GM21723 (cell line): ENCODE data around the gene PACSIN2.
"Not testable (repeated sequence)": the region's sequence is repeated elsewhere in the genome, so short reads cannot be mapped to it uniquely, and the experiment has no call there.

Source experiments
- ATAC-seq: cut with Tn5 transposase; IDR thresholded peaks from one replicate; pipeline ENCODE4 v1.9.1; 2021; ENCODE audit warnings: mild to moderate bottlenecking, moderate library complexity; ENCODE audit not compliant: unreplicated experiment

The PACSIN2 gene

DNA sequence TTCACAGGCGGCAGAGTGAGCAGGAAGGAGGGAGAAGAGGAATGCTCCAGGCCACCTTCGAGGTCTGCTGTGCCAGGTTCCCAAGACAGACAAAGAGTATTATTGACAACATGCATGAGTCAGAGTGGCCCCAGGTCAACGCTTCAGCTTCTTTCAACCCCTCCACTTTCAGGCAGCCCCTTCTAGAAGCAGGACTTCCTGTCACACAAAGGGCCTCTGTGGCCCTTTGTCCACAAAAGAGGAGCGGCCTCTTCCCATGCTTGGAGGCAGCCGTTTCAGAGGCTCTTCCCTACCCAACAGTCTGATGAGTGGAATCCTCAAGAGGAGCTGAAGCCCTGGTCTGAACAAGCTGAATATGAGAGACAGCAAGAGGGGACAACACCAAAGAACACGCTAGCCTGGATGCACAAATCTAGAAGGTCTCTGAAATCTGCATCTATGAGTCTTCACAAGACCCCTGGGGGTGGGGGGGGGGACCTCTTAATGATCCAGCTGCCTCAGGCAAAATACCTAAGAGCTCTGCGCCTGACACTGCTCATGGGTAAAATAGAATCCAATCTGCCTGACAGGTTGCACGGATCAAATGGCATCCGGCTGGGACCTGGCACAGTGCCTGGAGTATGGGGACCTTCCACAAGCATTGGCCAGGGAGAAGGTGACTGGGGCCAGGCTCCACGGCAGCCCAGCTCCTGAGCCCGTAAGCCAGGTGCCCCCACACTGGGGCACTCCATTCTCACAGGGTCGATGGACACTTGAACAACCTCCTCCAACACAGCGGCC, 67.5 kb downstream of the PACSIN2 start:
- ATAC-seq = no peak

DNA sequence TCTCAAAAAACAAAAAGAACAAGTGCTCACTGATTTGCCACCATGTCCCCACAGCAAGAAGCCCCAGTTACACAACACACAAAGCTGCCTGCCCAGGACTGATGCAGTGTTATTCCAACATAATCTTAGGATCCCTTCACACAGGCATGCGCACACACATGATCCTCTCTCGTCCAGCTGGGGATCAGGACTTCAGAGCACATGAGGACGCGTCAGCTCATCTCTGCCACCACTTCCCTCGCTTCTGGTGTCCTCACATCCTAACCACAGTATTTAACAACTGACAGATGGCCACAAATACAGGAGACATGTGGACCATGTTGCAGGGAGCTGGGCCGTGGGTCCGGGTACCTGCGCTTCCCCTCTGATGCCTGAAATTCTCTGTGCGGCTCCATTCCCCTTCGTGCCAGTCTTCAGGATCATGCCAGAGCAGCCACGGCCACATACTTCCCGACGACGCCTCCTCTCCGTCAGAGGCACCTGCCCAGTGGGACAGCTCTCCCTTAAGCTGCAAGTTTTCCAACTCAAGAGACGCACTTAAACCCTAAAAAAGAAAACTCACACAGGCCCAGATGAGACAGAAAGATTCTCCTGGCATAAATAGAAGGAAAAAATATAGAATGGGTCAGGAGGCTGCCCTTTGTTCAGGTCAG, 68.3 kb downstream of the PACSIN2 start:
- ATAC-seq = no peak

DNA sequence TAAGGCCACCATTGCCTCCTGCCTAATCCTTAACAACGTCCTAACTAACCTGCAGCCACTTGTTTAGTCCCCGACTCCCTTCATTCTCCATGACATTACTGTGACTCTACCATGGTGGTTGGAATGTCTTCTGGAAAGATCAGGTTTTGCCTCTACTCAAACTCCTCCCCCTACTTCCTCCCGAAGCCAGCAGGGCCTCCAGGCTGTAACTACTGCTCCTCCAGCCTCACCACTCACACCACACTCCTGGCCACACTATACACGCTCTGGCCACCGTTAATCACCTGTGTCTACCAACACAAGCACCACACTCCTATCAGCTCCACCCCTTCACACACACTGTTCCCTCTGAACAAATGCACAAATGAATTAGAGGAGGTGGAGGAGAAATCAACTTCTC, 69.2 kb downstream of the PACSIN2 start:
- no peak for ATAC-seq

DNA sequence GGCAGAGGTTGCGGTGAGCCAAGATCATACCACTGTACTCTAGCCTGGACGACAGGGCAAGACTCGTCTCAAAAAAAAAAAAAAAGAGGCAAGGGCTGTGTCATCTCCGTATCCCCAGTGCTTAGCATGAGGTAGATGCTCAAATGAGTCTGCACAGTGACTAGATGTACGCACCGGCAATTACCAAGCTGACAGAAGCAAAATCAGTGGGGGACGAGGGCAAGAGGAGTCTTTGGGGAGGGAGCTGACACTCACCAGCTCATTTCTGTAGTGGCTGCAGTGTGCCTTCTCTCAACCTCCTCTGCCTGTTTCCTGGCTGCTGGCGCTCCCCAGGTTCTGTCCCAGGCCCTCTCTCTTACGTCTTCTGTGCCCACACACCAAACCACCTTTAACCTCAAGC, 69.9 kb downstream of the PACSIN2 start:
- ATAC-seq = no peak

DNA sequence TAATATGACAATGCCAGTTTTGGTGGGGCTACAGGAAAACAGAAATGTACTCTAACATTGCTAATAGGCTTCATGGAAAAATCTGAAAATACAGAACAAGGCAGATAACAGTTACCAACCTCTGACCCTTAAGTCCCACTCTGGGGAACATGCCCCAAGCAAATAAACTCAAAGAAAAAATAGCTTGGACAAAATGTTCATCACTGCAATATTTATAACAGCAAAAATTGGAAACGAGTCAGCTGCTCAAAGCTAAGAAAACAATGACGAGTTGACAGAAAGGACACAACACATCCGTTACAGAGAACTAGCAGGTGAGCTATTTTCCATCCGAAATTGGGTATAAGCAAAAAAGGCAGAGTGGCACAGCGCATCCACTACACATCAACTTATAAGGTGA, 70.5 kb downstream of the PACSIN2 start:
- ATAC-seq = no peak

DNA sequence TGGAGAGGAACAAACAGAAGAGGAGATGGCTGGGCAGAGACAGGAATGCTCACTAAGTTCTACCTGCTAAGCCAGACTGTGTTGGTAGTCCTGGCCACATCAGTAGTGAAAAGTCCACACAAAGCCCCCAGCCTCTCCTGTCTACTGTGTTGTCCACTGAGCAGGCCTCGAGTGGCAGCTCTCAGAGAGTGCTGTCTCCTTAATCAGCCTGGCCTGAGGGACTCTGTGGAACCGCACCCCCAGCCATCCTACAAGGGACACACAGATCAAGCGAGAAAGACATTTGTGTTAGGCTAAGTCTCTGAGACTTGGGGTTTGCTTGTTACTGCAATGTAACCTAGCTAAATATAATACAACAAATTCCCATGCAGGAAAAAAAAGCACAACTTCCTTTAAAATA, 71.0 kb downstream of the PACSIN2 start:
- no peak for ATAC-seq

DNA sequence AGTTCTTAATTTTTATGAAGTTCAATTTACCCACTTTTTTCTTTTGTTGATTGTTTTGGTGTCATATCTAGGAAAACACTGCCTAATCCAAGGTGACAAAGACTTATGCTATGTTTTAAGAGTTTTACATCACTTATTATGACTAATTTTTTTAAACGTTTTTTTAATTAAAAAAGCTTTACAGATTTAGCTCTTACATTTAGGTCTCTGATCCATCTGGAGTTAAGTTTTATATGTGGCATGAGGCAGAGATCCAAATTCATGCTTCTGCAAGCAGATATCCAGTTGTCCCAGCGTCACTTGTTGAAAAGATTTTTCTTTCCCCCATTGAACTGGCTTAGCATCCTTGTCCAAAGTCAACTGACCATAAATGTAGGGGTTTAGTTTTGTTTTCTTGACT, 72.6 kb downstream of the PACSIN2 start:
- ATAC-seq = no peak

DNA sequence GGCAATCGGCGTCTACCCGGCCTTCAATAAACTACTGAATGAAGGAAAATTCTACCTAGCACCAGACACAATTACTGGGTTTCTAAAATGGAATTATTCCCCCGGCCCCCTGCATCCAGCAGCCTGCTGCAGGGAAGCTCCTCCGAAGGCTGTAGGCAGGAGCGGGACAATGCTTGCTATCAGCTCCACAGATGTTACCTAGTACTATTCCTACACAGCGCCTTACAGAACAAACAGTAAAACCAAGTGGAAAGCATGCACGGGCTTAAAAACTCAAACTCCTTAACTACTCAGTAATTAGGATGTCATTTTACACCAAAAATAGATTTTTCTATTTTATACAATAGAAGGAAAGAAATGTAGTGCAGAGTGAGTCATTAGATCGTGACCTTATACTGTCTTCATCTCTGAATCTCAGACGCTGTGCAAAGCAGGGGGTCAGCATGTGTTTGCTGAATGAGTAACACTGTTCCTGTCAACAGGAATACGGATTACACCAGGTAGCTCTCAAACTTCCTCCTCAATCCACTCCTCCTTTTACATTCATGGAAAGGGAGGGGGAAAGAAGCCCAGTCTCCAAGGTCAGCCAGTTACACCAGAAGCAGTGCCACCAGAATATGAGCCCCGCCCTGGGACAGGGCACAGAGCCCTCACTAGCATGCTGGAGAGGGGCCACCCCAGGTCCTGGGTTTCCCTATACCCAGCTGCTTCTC, 74.9 kb downstream of the PACSIN2 start:
- no peak for ATAC-seq

DNA sequence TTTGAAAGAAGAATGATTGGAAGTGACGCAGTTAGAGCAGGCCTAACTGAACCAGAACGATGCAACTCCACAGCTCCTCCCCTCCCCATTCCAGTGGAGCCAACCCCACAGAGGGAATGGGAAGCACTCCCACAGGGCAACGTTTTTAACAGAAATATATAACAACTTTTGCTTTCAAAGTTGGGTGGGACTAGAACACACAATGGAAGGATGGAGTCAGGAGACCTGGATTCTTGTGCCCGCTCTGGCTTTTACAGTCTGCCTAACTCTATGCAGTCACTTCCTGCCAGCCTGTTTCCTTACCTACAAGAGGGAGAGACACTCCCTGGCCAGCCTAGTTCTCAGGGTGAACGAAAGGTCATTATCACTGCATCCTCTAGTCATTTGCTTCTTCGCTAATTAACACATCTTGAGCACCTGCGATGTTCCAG, 75.5 kb downstream of the PACSIN2 start:
- no peak for ATAC-seq

DNA sequence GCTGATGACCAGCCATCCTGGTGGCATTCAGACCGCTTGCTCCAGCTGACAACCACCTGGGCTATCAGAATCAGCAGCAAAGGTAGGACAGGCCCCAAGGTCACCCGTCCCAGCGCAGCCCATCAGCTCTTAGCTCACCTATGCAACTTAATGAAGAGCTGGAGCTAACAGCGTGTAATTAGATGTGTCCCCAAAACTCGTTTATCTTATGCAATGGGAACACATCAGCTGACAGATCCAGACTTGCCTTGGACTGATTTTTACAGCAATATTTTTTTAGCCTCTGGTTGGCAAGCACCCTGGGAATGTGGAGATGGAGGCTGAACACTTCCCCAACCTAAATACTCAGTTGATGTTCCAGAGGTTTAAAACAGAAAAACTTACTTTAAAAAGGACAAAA, 76.0 kb downstream of the PACSIN2 start:
- ATAC-seq = no peak

DNA sequence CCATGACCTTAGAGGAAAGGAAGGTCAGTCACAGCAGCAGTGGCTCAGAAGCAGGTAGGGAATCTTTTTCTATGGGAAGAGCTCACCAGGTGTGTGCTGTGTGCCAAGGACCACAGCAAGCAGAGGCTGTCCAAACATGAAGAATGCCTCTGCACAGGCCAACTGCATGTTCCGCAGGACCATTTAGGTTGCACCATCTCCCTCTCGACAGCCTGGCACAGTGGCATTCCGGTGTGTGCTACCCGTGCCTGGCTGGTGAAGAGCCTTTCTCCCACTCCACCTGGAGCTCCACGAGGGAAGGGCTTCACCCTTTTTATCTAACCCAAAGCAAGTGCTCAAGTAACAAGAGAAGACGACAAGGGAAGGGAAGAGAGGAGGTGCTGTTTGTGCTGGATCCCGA, 76.5 kb downstream of the PACSIN2 start:
- no peak for ATAC-seq

DNA sequence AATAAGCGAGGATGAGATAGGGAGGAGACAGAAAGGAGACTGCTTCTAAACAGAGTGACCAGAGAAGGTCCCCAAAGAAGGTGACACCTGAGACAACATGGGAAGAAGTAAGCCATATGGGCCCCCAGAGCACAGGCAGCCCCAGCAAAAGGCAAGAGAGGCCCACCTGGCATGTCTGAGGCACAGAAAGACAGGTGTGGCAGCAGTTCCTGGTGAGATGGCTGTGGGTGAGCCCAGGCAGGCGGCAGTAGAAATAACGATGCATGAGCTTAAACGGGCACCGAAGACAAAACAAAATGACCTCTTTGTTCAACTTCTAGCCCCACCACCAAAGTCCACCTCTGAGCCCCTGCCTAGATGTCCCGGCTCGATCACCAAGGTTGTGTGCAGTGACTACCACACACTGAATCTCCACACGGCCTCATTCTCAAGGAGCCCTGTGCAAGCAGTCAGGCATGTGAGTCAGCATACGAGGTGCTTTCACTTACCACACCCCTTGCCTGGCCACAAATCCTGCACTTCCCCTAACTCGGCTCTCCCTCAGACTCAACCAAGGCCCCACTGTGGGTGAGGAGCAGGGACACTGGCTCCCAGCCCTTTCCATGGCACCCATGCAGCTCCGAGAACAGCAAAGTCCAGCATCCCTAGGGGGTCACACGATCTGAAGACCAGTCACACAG, 77.6 kb downstream of the PACSIN2 start:
- peak; percentile 55 for ATAC-seq

DNA sequence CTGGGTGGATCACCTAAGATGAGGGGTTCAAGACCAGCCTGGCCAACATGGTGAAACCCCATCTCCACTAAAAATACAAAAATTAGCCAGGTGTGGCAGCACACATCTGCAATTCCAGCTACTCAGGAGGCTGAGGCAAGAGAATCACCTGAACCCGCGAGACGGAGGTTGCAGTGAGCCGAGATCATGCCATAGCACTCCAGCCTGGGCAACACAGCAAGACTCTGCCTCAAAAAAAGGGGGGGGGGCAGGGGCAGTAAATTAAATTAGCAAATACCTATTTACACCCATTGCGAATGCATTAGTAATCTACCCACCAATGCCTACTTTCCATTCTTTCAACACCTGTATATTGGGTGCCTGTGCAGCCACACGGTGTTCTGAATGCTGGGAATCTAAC, 78.3 kb downstream of the PACSIN2 start:
- ATAC-seq = not testable (repeated sequence)

DNA sequence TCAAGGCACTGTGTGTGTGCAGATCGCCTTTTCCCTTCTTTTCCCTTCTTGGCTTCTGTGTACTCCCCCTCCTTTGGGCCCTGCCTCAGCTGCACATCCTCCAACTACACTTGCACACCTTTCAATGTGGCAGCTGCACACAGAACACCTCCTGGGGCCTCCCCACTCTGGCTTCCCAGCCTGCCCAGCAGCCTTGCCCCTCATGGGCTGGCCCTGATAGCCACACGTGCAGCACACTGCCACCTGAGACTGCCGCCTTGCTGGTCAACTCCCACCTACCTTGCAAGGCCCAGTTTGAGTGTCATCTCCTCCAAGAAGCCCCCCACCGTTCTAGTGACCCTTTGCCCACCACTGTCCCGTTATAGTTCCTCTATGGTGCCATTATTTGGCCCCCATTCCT, 80.6 kb downstream of the PACSIN2 start:
- no peak for ATAC-seq

DNA sequence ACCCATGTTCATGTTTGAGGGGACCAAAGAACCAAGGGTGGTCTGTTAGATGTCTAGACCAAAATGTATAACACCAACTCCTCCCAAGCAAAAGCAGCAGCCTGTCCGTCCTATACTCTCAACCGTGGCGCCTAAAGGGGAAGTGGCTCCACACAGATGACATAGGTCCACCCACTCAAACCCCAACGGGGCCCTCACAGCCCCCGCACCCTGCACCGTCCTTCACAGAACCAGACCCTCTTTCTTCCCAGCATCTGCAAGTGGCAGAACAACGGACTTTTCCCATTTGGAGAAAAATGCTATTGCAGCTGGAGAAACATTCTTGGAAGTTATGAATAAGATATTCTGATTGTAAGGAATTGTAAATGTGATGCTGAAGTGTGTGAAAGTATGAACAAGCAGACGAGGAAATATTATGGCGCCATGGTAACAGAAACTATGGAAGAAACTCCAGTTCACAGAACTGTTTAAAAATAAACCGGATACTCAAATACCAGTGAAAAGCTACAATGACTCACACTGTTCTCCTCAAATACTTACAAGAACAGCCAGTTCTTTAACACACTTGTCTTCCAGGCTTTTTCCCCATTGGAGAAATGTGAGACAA, 81.4 kb downstream of the PACSIN2 start:
- peak; percentile 46 for ATAC-seq

DNA sequence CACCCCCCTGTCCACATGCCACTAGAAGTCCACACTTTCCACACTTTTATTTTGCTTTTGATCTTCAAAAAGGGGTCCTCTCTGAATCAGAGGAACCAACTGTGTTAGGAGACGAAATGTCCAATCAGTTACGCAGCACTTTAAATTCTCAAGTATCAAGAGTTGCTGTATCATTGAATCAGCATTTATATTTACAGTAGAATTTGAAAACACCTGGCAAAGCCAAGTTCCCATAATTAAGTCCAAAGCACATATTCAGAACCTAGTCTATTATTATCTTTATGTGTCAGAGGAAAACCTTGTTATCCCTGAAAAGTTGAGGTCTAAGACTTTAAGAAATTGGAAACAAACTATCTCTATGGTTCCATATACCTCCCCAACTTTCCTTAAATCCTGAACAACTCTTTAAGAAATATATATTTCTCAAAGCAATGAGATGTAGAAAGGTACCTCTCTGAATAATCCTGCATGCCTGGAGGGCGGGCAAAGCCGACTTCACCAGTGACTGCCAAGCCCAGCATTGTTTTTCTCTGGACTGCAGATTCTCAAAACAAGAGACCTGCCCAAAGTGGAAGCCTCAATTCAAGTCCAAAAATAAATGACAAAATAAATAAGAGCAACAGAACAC, 82.0 kb downstream of the PACSIN2 start:
- no peak for ATAC-seq

DNA sequence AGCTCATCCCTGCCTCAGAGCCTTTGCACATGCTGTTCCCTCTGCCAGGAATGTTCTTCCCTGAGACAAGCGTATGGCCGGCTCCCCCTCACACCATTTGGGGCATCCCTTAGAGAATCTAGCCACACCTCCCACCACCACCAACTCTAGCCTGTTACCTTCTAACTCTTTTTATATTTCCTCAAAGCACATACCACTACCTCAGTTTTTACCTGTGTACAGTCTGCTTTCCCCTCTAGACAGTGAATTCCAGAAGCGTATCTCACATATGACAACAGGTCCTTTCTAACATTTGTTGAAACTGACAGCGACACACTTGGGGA, 82.8 kb downstream of the PACSIN2 start:
- no peak for ATAC-seq

DNA sequence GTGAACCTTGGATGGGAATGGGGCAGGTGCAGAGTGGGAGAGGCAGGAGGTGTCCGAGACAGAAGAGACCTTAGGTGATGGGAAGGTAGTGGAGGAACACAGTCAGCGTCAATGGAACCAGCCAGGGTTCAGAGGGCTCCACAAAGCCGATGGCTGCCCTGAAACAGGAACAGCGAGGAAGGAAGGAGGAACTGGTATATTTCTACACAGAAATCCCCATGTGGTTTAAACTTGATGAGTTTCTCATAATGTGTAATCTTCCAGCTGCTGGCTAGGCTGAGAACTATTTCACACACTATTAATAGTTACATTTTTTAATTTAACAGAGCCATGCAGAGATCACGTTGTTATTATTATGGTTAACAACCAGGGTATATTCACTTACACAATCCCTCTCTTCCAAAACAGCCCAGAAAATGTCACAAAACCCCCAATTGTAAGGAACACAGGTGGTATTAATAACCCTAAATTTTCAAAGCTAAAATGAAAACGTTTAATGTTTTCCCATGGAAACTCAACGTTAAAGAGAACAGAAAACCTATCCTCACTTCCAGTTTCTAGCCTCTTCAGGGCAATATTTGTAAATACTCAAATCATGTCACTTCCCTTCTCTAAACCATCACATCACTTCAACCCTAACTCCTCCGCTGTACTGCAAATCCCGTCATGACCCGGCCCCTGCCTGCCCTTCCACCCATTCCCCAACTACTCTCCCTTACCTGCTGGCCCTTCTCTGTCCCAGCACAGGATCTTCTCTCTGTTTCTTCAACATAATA, 83.3 kb downstream of the PACSIN2 start:
- ATAC-seq = peak; percentile 59

DNA sequence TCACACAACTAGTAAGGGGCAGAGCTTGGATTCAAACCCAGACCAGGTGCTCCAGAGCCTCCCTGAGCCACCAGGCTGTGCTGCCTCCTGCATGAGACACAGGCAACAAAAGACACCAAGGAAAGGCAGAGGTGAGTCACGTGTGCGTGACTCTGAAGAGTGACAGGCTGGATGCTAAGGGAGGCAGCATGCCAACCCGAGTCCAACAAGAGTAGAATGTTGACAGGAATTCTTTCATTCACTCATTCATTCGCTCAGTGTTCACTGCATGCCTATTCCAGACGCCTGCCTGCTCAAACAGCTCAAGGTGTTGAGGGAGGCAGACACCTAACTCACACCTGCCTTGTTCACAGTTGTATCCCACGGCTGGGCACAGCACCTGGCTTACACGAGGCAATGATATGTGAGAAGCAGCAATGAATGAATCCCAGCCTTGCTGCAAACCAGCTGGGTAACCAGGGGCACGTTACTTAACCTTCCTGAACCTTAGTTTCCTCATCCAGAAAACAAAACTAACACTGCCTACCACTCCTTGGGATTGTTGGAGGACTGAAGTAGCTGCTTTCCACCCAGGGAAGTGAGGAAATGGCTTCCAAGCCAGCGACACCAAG, 84.0 kb downstream of the PACSIN2 start:
- ATAC-seq = peak; percentile 13

DNA sequence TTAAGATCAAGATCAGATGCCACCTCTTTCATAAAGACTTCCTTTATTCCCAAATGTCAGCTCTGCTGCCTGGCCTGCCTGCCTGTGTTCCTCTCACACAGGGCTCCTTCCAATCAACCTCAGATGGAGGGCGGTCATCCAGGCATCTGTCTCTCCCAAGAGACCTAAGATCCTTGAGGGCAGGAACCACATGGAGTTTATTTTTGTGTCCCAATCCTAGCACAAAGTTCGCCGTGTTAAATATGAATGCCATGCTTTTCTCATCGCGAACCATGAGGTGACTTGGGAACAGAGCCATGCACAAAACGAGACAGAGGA, 85.2 kb downstream of the PACSIN2 start:
- ATAC-seq = no peak
